WTC11 (cell line): Measurements from ENCODE around the gene INPP5K. TPM values are rescaled to one million over a fixed set of nuclear protein-coding genes. Genes with fewer than 3 reads are reported as not detected.

Source experiments
- ATAC-seq: fragments of 200-7000 bp; cut with Tn5 transposase; 2 replicates; pipeline ENCODE4 v1.10.0; 2021; ENCODE audit warnings: mild to moderate bottlenecking, moderate library complexity
- CTCF ChIA-PET: fragments of 300-600 bp; sonication (Branson Sonifier 250); formaldehyde crosslinking; loops from one replicate; lab custom pipeline; 2021; ENCODE audit warnings: antibody characterized with exemption; lab: Charles Lee
- POLR2A ChIA-PET: fragments of 350-600 bp; sonication (Branson Sonifier 250); formaldehyde crosslinking; loops from one replicate; lab custom pipeline; 2021; ENCODE audit warnings: antibody characterized with exemption; lab: Charles Lee
- DNase-seq: peaks from one replicate; pipeline ENCODE4 v3.0.0; 2021; ENCODE audit warnings: low spot score
- H3K27ac Mint-ChIP-seq: 2 replicates; pipeline ENCODE4 v1.8.0; 2021; ENCODE audit warnings: mixed read lengths
- H3K27me3 Mint-ChIP-seq: 2 replicates; pipeline ENCODE4 v1.8.0; 2021; ENCODE audit warnings: low read depth, mild to moderate bottlenecking, moderate library complexity, mixed read lengths
- H3K36me3 Mint-ChIP-seq: 2 replicates; pipeline ENCODE4 v1.8.0; 2021; ENCODE audit warnings: mixed read lengths
- H3K4me1 Mint-ChIP-seq: 2 replicates; pipeline ENCODE4 v1.8.0; 2022; ENCODE audit warnings: mixed read lengths
- H3K4me3 Mint-ChIP-seq: 2 replicates; pipeline ENCODE4 v1.8.0; 2021; ENCODE audit warnings: mild to moderate bottlenecking, moderate library complexity, mixed read lengths
- H3K9me3 Mint-ChIP-seq: 2 replicates; pipeline ENCODE4 v1.8.0; 2021; ENCODE audit warnings: mixed read lengths
- FOXJ3 ChIP-seq: sonication (generic); formaldehyde crosslinking; IDR thresholded peaks from 2 replicates; pipeline ENCODE4 v1.9.0; 2021; ENCODE audit warnings: missing genetic modification reagents, mild to moderate bottlenecking, borderline replicate concordance
- FOXK1 ChIP-seq: sonication (generic); formaldehyde crosslinking; IDR thresholded peaks from 2 replicates; pipeline ENCODE4 v1.8.0; 2022; ENCODE audit warnings: mild to moderate bottlenecking, moderate library complexity, missing genetic modification reagents
- JAZF1 ChIP-seq: fragments of 250-450 bp; sonication (Bioruptor Pico); IDR thresholded peaks from 2 replicates; pipeline ENCODE4 v1.9.0; 2021; ENCODE audit warnings: moderate library complexity, mild to moderate bottlenecking, inconsistent platforms
- MYBL2 ChIP-seq: sonication (generic); formaldehyde crosslinking; IDR thresholded peaks from 2 replicates; pipeline ENCODE4 v1.8.1; 2023; ENCODE audit warnings: mild to moderate bottlenecking, moderate library complexity, missing genetic modification reagents
- OVOL2 ChIP-seq: fragments of 250-450 bp; sonication (Bioruptor Pico); IDR thresholded peaks from 2 replicates; pipeline ENCODE4 v1.9.0; 2021; ENCODE audit warnings: mild to moderate bottlenecking, borderline replicate concordance
- PREB ChIP-seq: sonication (generic); formaldehyde crosslinking; IDR thresholded peaks from 2 replicates; pipeline ENCODE4 v1.8.1; 2022; ENCODE audit warnings: mild to moderate bottlenecking, missing genetic modification reagents, moderate library complexity, borderline replicate concordance
- PRRX2 ChIP-seq: fragments of 250-450 bp; sonication (Bioruptor Pico); IDR thresholded peaks from 2 replicates; pipeline ENCODE4 v1.8.0; 2021; ENCODE audit warnings: mild to moderate bottlenecking
- RELA ChIP-seq: sonication (generic); formaldehyde crosslinking; IDR thresholded peaks from 2 replicates; pipeline ENCODE4 v1.8.1; 2022; ENCODE audit warnings: missing genetic modification reagents, mild to moderate bottlenecking, borderline replicate concordance
- TEAD4 ChIP-seq: sonication (generic); formaldehyde crosslinking; IDR thresholded peaks from 2 replicates; pipeline ENCODE4 v1.8.0; 2022; ENCODE audit warnings: mild to moderate bottlenecking, missing genetic modification reagents
- ZNF121 ChIP-seq: sonication (generic); formaldehyde crosslinking; IDR thresholded peaks from 2 replicates; pipeline ENCODE4 v1.8.0; 2023; ENCODE audit warnings: missing genetic modification reagents
- ZNF396 ChIP-seq: fragments of 250-450 bp; sonication (Bioruptor Pico); IDR thresholded peaks from 2 replicates; pipeline ENCODE4 v1.8.0; 2021; ENCODE audit warnings: mild to moderate bottlenecking, moderate library complexity, borderline replicate concordance
- ZNF512 ChIP-seq: sonication (generic); formaldehyde crosslinking; IDR thresholded peaks from 2 replicates; pipeline ENCODE4 v1.8.1; 2022; ENCODE audit warnings: missing genetic modification reagents, borderline replicate concordance
- ZSCAN18 ChIP-seq: fragments of 250-450 bp; sonication (Bioruptor Pico); IDR thresholded peaks from 2 replicates; pipeline ENCODE4 v2.1.2; 2022; ENCODE audit warnings: mild to moderate bottlenecking, moderate library complexity
- total RNA-seq: library from RNA; stranded (reverse); gene quantifications from 3 replicates; pipeline ENCODE4 v1.2.3, GENCODE V29; 2021
- TF ChIP-seq, protein P1 (sequence below): fragments of 250-450 bp; sonication (Bioruptor Pico); IDR thresholded peaks from 2 replicates; pipeline ENCODE4 v1.8.0; 2021; ENCODE audit warnings: mild to moderate bottlenecking
- TF ChIP-seq, protein P2 (sequence below): sonication (generic); formaldehyde crosslinking; IDR thresholded peaks from 2 replicates; pipeline ENCODE4 v1.8.1; 2023; ENCODE audit warnings: mild to moderate bottlenecking, missing genetic modification reagents, moderate library complexity

Gene INPP5K
- total RNA-seq, 1 experiment from 2014 or later = 26.8 TPM

- TF ChIP-seq, protein P1, sequence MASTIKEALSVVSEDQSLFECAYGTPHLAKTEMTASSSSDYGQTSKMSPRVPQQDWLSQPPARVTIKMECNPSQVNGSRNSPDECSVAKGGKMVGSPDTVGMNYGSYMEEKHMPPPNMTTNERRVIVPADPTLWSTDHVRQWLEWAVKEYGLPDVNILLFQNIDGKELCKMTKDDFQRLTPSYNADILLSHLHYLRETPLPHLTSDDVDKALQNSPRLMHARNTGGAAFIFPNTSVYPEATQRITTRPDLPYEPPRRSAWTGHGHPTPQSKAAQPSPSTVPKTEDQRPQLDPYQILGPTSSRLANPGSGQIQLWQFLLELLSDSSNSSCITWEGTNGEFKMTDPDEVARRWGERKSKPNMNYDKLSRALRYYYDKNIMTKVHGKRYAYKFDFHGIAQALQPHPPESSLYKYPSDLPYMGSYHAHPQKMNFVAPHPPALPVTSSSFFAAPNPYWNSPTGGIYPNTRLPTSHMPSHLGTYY = no peak
- TF ChIP-seq ZNF396 (CRISPR knock-in tag) (no peak), RELA (CRISPR knock-in tag) (no peak), OVOL2 (no peak), ZNF121 (no peak)
These were observed 44.5 kb upstream of the INPP5K start (continued) for GRCh38 chr17:1560858-1561355.

DNA sequence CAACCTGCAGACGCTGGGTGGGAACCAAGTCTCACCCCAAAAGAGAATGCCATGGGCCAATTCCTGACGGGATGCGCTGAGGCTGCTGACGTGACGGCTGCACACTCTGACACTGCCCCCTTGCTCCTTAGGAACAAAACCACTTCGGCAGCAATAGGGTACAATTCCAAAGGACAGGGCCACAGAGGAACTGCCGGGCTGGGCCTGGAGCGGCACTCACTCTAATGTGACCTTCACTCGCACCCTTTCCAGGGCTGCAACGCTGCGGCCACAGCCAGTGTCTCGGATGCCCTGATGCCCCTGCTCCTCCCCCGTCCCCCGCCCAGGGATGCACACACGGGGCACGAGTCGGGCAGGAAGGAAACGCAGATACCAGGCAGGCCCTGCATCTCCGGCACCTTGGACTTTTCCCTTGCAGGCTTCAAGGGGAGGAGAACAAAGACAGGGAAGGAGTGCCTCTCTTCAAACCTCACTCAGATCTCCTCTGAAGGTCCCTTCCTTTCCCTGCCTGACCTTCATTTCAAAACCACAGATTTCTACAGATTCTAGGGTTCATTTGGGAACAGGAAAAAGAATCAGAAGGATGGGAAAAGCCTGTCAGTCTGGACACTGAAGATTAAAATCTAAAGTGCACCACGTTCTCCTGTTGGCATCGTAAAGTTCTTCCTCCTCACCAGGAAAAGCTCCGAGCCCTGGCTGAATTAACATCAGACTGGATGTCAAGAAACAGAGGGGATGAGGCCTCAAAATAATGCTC, 43.9 kb upstream of the INPP5K start:
- peaks cover 31% of the 10 kb centered on the region for H3K4me1 Mint-ChIP-seq
- H3K27ac Mint-ChIP-seq = peak overlapping the region; percentile 60; the same call in 1 of the 2 replicates
- ChIA-PET POLR2A (no interaction called here), CTCF (interaction anchor here (2.6 kb wide), 1 partner anchor 14 kb away, joined by 23 read pairs; no protein-coding TSS in a partner anchor)
- H3K4me3 Mint-ChIP-seq = peak overlapping the region; percentile 84
- ATAC-seq = no peak
- H3K36me3 Mint-ChIP-seq = no peaks in the 10 kb centered on the region; the same call in 1 of the 2 replicates
- no peak for DNase-seq
- peaks cover 10% of the 10 kb centered on the region for H3K27me3 Mint-ChIP-seq
- H3K9me3 Mint-ChIP-seq = no peaks in the 10 kb centered on the region
- TF ChIP-seq PRRX2 (CRISPR knock-in tag) (no peak), FOXK1 (CRISPR knock-in tag) (no peak), ZNF512 (CRISPR knock-in tag) (no peak), PREB (CRISPR knock-in tag) (no peak), JAZF1 (CRISPR knock-in tag) (no peak), MYBL2 (CRISPR knock-in tag) (no peak), ZNF121 (no peak), ZSCAN18 (CRISPR knock-in tag) (no peak), TEAD4 (CRISPR knock-in tag) (no peak), FOXJ3 (CRISPR knock-in tag) (no peak)
- TF ChIP-seq, protein P2, sequence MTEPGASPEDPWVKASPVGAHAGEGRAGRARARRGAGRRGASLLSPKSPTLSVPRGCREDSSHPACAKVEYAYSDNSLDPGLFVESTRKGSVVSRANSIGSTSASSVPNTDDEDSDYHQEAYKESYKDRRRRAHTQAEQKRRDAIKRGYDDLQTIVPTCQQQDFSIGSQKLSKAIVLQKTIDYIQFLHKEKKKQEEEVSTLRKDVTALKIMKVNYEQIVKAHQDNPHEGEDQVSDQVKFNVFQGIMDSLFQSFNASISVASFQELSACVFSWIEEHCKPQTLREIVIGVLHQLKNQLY = no peak
